GM12874 (cell line): ENCODE results near the gene MS4A10.

ENCODE experiments used
- CTCF ChIP-seq: IDR thresholded peaks from 2 replicates; pipeline ENCODE4 v1.5.1; 2011; ENCODE audit warnings: low read depth, mild to moderate bottlenecking, control low read depth, low read length, moderate library complexity; ENCODE audit not compliant: insufficient read depth

Gene MS4A10

GRCh38 chr11:60842668-60843600 lies 57.8 kb downstream of the MS4A10 start:
- TF ChIP-seq CTCF: no peak

GRCh38 chr11:60844045-60844869 lies 59.1 kb downstream of the MS4A10 start:
- TF ChIP-seq CTCF: no peak

GRCh38 chr11:60844870-60845221 lies 59.7 kb downstream of the MS4A10 start:
- TF ChIP-seq CTCF: no peak

- no peak for TF ChIP-seq CTCF
These were observed 60.2 kb downstream of the MS4A10 start for GRCh38 chr11:60845338-60845737.

GRCh38 chr11:60847281-60847680 lies 62.1 kb downstream of the MS4A10 start:
- TF ChIP-seq CTCF: no peak

- TF ChIP-seq CTCF: no peak
These were observed 62.8 kb downstream of the MS4A10 start for GRCh38 chr11:60847896-60848295.

- no peak for TF ChIP-seq CTCF
These were observed 63.6 kb downstream of the MS4A10 start for GRCh38 chr11:60848714-60849151.
